HG03342 (cell line): ENCODE measurements around the gene POLR2B.
"Not testable (repeated sequence)": the region's sequence is repeated elsewhere in the genome, so short reads cannot be mapped to it uniquely, and the experiment has no call there.

ENCODE experiments used
- ATAC-seq: cut with Tn5 transposase; IDR thresholded peaks from one replicate; pipeline ENCODE4 v1.9.1; 2021; ENCODE audit warnings: mild to moderate bottlenecking, moderate library complexity; ENCODE audit not compliant: unreplicated experiment

Gene POLR2B

DNA sequence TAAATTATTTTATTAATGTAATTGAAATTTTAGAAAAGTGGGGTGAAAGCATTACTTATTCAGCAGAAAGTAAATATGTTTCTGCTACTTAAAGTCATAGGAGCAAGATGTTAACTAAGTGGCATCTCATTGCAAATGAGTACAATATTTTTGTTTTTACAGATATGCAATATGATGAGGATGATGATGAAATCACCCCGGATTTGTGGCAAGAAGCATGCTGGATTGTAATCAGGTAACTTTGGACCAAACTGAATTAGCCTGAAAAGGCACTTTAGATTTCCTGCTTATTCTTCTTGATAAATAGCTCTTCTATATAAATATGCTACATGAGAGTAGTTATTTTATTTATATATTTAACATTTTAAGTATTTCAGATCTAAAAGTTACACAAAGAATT is 7.5 kb downstream of the POLR2B start:
- ATAC-seq = no peak

DNA sequence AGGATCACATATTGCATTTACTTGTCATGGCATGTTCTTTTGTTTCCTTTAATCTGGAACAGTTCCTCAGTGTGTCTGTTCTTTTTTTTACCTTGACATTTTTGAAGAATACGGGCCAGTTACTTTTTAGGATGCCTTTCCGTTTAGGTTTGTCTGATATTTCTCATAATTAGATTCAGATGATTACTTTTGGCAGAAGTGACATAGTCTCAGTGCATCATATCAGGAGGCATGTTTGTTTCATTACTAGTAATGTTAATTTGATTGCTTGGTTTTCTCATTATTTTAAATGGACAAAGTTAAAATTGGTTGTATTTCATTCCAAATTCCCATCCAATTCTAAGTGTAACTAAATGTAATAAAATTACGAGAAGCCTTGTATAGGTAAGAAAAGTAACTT is 8.3 kb downstream of the POLR2B start:
- ATAC-seq = no peak

- ATAC-seq = no peak
Measured at GRCh38 chr4:56990109-56990905, 11.6 kb downstream of the POLR2B start.

DNA sequence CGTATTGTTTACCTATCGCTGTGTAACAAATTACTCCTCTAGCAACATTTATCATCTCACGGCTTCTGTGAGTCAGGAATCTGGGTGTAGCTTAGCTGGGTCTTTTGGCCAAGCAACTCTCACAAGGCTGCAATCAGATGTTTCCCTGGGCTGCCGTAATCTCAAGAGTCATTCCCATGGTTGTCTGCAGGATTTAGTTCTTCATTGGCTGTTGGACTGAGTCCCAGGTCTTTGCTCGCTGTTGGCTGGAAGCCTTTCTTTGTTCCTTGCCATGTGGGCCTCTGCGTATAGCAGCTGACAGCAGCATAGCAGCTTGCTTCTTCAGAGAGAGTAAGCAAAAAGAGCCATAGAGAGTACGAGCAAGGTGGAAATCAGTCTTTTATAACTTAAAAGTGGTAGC is 16.8 kb downstream of the POLR2B start:
- no peak for ATAC-seq

DNA sequence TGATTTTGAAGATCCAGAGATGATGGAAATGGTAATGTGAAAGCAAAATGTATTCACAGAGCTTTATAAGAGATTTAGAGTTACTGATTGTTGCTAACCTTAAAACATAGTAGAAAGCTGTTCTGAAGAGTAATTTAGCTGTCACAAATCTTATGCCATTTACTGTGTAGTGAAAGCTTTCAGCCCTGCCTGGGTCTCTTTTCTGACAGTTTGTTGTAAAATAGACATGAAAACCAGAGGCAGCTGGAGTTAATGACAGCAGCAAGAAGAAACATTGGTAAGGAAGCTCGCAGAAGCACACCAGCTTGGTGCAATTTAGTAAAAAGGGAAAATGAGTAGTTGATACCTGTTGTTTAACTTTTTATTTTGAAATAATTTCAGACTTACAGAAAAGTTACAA is 21.1 kb downstream of the POLR2B start:
- ATAC-seq = no peak

- ATAC-seq = no peak
Measured at GRCh38 chr4:57013543-57014120, 34.9 kb downstream of the POLR2B start.

- ATAC-seq = no peak
Measured at GRCh38 chr4:57018980-57019379, 40.3 kb downstream of the POLR2B start.

DNA sequence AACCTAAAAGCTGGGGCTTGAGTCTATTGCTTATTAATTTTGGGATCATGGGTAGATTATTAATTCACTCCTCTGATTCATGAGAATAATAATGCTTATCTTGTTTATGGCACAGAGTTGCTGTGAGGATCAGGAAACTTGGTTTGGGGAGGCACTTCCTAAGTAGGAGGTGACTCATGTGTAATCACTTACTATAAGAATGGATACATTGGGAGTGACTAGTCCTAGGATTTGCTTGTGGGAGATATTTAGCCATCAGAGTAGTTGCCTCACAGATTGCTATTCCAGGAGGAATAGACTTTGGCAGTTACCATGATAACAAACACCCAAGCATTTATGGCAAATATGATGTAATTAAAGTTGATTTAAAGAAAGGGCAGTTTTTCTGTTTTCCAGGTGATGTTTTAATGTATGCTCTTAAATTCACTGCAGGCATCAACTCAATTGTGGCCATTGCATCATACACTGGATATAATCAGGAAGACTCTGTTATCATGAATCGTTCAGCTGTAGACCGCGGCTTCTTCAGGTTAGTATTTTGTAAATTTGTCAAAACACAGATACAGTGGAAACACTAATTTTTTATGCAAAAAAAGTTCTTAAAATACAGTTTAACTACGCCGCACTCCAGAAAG is 41.9 kb downstream of the POLR2B start:
- no peak for ATAC-seq

DNA sequence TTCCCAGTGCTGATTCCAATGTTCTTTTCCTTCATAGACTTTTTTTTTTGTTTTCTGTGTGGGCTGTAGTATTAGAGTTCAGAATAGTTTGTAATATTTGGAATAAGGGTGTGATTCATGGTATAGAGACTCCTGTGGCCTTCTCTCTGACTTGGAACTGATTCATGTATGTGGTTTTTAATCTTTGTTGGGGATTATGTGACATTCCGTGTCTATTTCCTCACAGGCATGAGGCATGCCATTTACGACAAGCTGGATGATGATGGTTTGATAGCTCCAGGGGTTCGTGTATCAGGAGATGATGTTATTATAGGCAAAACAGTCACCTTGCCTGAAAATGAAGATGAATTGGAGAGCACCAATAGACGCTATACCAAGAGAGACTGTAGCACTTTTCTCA is 44.4 kb downstream of the POLR2B start:
- ATAC-seq = no peak

GRCh38 chr4:57034520-57034919 is 55.8 kb downstream of the POLR2B start:
- ATAC-seq = no peak

GRCh38 chr4:57037982-57038604 is 59.4 kb downstream of the POLR2B start:
- ATAC-seq = no peak

- ATAC-seq = no peak
Measured at GRCh38 chr4:57039345-57039744, 60.6 kb downstream of the POLR2B start.

GRCh38 chr4:57040510-57040909 is 61.8 kb downstream of the POLR2B start:
- no peak for ATAC-seq

GRCh38 chr4:57041020-57041419 is 62.3 kb downstream of the POLR2B start:
- no peak for ATAC-seq

- ATAC-seq = no peak
Measured at GRCh38 chr4:57042711-57043169, 64.0 kb downstream of the POLR2B start.

DNA sequence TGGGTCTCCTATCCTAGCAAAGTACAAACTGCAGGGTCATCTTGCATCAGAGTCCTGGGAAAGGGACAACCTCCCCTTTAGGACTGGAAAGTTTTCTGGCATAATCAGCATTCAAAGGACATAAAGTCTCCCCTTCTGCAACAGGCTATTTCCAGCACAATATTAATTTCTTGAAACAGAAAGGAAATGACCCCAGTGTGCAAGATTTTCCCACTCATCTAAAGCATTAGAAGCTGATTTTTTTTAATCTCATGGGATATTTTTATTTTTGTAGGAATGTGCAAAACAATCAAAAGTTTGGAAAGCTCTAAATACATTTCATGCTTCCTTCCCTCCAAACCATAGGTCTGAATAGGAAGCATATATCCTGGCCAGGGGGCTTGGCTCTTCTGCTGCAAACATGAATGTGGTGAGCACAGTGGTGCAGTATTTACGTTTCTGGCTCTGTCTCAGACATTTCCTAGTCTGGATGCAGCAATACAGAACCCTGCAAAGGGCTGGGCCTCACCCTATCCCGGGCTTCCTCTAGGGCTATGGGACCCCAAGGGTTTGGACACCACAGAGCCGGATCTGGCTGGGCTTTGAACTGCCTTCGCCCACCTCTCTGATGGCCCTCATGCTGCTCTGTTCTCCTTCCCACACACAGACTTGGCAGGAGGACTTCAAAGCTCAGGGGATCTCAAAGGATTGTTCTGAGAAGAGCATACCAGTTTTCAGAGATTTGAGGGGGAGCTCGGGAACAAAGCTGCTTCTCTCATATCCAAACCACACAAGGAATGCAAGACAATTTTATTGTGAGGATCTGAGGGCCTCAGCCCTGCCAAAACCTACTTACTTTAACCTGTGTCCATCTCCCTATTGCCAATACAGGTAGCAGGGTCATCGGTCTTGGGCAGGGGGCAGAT is 64.9 kb downstream of the POLR2B start:
- ATAC-seq = no peak

DNA sequence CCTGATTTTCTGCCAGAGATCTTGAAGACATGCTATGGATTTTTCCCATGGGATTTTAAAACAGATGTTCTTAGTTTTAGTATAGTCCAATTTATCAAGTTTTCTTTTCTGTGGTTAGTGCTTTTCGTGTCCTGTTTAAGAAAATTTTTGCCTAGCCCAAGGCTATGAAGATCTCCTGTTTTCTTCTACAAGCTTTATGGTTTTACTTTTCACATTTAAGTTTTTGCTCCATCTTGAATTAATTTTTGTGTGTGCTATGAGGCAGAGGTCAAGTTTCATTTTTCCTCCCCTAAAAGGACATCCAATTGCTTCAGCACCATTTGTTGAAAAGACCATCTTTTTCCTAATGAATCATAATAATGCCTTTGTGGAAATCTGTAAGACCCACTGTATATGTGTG is 65.6 kb downstream of the POLR2B start:
- no peak for ATAC-seq

DNA sequence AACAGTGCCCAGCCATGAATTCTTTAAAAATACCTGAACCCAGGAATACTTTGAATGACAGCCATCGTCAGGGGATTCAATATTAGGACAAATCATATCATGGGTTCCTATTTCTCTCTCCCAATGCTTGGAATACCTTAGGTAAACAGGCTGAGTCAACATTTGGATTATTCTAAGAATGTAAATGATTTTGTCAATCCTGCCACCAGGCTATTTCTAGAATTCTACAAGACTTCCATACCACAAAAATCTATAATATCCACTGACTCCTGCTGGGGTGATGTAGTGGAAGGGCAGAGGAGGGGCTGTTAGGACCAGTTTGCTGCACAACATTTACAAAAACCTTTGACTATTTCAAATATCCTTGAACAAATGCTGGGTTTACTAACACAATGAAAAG is 66.3 kb downstream of the POLR2B start:
- no peak for ATAC-seq

GRCh38 chr4:57047046-57047445 is 68.3 kb downstream of the POLR2B start:
- not testable (repeated sequence) for ATAC-seq

GRCh38 chr4:57048590-57049304 is 70.1 kb downstream of the POLR2B start:
- no peak for ATAC-seq
